Type B pancreatic cell (in vitro differentiated cells): ENCODE data around the gene STKLD1. TPM values are rescaled to one million over a fixed set of nuclear protein-coding genes. Genes with fewer than 3 reads are reported as not detected.
"Not testable (repeated sequence)": the region's sequence is repeated elsewhere in the genome, so short reads cannot be mapped to it uniquely, and the experiment has no call there.

Source experiments
- DNase-seq: peaks from one replicate; pipeline ENCODE4 v3.0.0; 2021; ENCODE audit warnings: mixed read lengths; ENCODE audit not compliant: unreplicated experiment; ENCODE audit errors: extremely low spot score
- H3K27ac Mint-ChIP-seq: 2 replicates; pipeline ENCODE4 v1.8.0; 2021; ENCODE audit warnings: mild to moderate bottlenecking, mixed read lengths
- H3K27me3 Mint-ChIP-seq: 2 replicates; pipeline ENCODE4 v1.8.0; 2021; ENCODE audit warnings: mixed read lengths
- H3K36me3 Mint-ChIP-seq: 2 replicates; pipeline ENCODE4 v1.8.0; 2021; ENCODE audit warnings: mixed read lengths
- H3K4me1 Mint-ChIP-seq: one replicate; pipeline ENCODE4 v1.8.0; 2021; ENCODE audit warnings: mixed read lengths; ENCODE audit not compliant: unreplicated experiment
- H3K4me3 Mint-ChIP-seq: 2 replicates; pipeline ENCODE4 v1.8.0; 2021; ENCODE audit warnings: mild to moderate bottlenecking, mixed read lengths
- H3K9me3 Mint-ChIP-seq: 2 replicates; pipeline ENCODE4 v1.8.0; 2021; ENCODE audit warnings: mixed read lengths
- total RNA-seq: library from RNA; stranded (reverse); gene quantifications from 2 replicates; pipeline ENCODE4 v1.2.1, GENCODE V29; 2021; ENCODE audit warnings: low replicate concordance
- TF ChIP-seq, protein P1 (sequence below): fragments of 200-600 bp; sonication (generic); conservative IDR thresholded peaks from 2 replicates; pipeline ENCODE4 v1.5.0; 2021; ENCODE audit warnings: antibody characterized with exemption, mild to moderate bottlenecking

Gene STKLD1
- total RNA-seq, 1 donor from 2014 or later = 3.9 TPM

DNA sequence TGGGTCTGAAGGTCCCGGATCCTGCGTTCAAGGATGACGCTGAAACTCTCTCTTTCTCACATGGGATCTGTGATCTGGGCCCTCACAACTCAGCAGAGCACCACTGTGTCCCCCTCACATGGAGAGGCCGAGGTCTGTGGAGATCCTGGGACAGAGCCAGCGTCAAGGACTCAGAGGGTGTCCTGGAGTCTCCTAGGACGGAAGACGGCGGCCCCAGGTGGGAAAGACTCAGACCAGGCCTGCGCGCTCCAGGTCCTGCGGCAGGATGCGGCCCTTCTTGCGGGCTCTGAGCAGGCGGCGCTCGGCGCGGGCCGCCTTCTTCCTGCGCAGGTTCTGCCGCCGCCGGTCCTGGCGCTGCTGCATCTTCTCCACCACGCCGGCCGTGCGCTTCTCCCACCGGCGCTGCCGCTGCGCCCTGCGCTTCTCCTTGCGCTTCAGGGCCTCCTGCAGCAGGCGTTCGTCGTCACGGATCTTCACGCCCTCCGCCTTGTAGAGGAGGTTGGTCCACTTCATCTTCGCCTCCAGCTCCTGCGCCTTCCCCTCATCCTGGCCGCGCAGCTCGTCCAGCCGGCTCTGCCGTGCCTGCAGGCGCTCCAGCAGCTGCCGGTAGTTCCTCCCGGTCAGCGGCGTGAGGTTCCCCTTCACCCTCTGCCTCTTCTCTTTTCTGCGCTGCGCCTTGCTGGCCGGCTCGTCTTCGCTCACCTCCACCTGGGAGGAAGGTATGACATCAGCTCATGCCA is 44.4 kb upstream of the STKLD1 start:
- no peak for DNase-seq
- Mint-ChIP-seq H3K27me3 (no peaks in the 10 kb centered on the region), H3K4me3 (no peak overlapping the region), H3K27ac (no peak overlapping the region), H3K4me1 (peaks cover 14% of the 10 kb centered on the region), H3K36me3 (peaks cover 21% of the 10 kb centered on the region), H3K9me3 (no peaks in the 10 kb centered on the region)
- TF ChIP-seq, protein P1, sequence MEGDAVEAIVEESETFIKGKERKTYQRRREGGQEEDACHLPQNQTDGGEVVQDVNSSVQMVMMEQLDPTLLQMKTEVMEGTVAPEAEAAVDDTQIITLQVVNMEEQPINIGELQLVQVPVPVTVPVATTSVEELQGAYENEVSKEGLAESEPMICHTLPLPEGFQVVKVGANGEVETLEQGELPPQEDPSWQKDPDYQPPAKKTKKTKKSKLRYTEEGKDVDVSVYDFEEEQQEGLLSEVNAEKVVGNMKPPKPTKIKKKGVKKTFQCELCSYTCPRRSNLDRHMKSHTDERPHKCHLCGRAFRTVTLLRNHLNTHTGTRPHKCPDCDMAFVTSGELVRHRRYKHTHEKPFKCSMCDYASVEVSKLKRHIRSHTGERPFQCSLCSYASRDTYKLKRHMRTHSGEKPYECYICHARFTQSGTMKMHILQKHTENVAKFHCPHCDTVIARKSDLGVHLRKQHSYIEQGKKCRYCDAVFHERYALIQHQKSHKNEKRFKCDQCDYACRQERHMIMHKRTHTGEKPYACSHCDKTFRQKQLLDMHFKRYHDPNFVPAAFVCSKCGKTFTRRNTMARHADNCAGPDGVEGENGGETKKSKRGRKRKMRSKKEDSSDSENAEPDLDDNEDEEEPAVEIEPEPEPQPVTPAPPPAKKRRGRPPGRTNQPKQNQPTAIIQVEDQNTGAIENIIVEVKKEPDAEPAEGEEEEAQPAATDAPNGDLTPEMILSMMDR = no peak

DNA sequence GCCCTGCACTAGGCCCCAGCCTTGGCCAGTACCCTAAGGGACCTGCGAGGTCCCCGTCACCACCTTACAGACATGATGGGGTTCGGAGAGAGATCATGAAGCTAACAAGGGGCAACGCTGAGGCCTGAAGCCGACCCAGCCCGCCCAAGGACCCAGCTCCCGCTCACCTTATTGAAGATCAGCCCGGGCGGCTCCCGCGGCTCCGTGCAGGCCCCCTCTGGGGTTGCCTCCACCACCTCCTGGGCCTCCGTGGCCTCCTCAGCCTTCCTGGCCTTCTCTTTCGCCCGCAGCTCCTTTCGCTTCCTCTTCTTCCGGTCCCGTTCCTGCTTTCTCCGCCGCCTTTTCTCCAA is 43.8 kb upstream of the STKLD1 start:
- Mint-ChIP-seq H3K4me1 (peaks cover 14% of the 10 kb centered on the region), H3K27ac (no peak overlapping the region), H3K36me3 (peaks cover 21% of the 10 kb centered on the region), H3K9me3 (no peaks in the 10 kb centered on the region), H3K27me3 (no peaks in the 10 kb centered on the region), H3K4me3 (no peak overlapping the region)
- DNase-seq = no peak
- TF ChIP-seq, protein P1 = no peak

DNA sequence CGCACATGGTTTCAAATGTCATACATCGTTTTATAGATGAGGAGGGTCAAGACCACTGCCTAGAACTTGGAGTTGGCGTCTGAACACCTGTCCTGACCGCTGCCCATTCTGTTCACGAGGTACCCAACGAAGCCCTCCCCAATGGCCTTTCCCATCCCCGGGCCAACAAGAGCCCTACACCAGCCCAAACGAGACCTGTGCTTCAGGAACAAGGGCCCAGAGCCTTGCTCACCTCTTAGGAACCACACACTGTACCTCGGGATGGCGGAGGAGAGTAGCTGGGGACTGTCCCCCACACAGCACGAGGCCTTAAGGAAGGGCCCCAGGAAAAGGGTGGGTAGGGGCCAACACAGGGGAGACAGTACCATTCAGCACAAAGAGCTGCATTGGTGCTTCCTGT is 43.2 kb upstream of the STKLD1 start:
- Mint-ChIP-seq H3K4me3 (peak overlapping the region; percentile 44), H3K27me3 (no peaks in the 10 kb centered on the region), H3K4me1 (peaks cover 14% of the 10 kb centered on the region), H3K9me3 (no peaks in the 10 kb centered on the region), H3K36me3 (peaks cover 21% of the 10 kb centered on the region), H3K27ac (no peak overlapping the region)
- TF ChIP-seq, protein P1 = no peak
- no peak for DNase-seq

DNA sequence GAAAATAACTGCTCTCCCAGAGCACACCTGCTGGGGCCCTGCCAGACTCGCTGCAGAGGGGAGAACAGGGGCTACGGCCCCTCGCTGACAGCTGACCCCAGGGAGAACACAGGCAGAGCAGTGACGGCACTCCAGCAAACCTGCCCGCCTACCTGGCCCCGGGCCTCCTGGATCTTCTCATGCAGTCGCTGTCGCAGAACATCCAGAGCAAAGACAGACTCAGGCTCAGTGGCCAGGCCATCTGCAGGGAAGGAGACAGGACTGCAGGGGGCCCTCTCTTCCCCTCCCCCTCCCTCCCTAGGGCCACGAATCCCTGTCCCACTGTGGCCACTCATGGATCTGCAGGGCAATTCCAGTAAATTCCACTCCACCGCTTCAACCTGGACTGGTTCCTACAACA is 42.6 kb upstream of the STKLD1 start:
- H3K4me3 Mint-ChIP-seq = peak overlapping the region; percentile 98
- peaks cover 14% of the 10 kb centered on the region for H3K4me1 Mint-ChIP-seq
- no peak for DNase-seq
- peaks cover 21% of the 10 kb centered on the region for H3K36me3 Mint-ChIP-seq
- TF ChIP-seq, protein P1 = no peak
- H3K9me3 Mint-ChIP-seq = no peaks in the 10 kb centered on the region
- H3K27ac Mint-ChIP-seq = peak overlapping the region; percentile 75
- H3K27me3 Mint-ChIP-seq = no peaks in the 10 kb centered on the region

DNA sequence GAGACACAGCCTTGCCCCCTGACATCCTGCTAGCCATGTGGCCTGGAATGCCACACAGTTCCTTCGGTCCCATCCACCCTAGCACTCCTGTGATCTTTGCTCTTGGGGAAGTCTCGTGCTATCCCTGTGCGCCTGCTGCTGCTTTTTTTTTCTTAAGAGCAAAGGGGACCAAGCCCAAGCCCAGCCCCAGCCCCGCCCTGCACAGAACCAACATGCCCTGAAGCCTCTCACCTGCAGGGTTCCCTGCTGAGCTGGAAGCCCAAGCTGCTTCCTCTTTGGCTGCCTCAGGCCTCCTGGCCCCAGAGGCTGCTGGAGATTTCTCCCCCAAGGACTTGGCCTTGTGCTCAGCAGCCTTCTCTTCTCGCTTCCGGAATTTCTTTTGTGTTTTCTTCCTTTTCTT is 42.0 kb upstream of the STKLD1 start:
- no peak for DNase-seq
- Mint-ChIP-seq H3K4me3 (peak overlapping the region; percentile 98), H3K36me3 (peaks cover 21% of the 10 kb centered on the region), H3K27ac (peak overlapping the region; percentile 75), H3K4me1 (peaks cover 14% of the 10 kb centered on the region), H3K9me3 (no peaks in the 10 kb centered on the region), H3K27me3 (no peaks in the 10 kb centered on the region)
- TF ChIP-seq, protein P1 = no peak

DNA sequence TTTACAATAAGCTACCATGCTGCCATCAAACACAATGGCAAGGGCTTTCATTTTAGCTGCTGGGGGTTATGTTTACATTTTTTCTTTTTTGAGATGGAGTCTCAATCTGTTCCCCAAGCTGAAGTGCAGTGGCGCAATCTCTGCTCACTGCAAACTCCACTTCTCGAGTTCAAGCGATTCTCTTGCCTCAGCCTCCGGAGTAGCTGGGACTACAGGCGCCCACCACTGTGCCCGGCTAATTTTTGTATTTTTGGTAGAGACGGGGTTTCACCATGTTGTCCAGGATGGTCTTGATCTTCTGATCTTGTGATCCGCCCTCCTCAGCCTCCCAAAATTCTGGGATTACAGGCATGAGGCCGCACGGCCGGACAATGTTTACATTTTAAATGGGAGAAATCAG is 41.3 kb upstream of the STKLD1 start:
- H3K9me3 Mint-ChIP-seq, H3K27me3 Mint-ChIP-seq, DNase-seq: not testable (repeated sequence)
- Mint-ChIP-seq H3K4me1 (peaks cover 14% of the 10 kb centered on the region), H3K4me3 (peak overlapping the region; percentile 98), H3K27ac (peak overlapping the region; percentile 88), H3K36me3 (peaks cover 17% of the 10 kb centered on the region)
